Inflammatory macrophage treated with lipopolysaccharide for 1 hour (primary cell): ENCODE measurements around the gene ACAP2.
"Not testable (repeated sequence)": the region's sequence is repeated elsewhere in the genome, so short reads cannot be mapped to it uniquely, and the experiment has no call there.

Experiments
- DNase-seq, 2 donors: peaks; one replicate each; pipeline ENCODE4 v3.0.0-alpha.2; 2020 to 2022

The ACAP2 gene

DNA sequence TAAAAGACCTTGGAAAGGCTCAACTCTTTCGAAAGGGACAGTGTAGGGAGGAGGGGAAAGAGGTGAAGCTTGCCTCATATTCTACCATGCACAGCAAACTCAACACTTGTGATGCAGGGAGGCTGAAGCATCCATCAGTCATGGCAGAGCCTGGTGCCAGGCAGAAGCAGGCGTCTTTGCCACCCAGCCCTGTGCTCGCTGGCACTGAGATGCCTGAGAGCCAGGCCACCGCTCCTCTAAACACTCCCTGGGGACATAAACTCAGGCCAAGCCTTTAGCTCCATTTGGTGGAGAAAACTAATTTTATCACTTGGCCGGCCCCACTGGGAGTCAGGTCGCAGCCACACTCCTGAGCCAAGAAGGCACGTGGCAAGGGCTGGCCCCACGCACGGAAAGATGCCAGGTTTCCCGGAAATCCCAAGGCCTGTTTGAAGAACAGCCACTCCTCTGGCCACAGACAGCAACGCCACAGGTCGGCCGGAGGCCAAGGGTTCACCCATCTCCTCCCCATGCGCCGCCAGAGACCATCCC lies 202.6 kb downstream of the ACAP2 start:
- no peak for DNase-seq

DNA sequence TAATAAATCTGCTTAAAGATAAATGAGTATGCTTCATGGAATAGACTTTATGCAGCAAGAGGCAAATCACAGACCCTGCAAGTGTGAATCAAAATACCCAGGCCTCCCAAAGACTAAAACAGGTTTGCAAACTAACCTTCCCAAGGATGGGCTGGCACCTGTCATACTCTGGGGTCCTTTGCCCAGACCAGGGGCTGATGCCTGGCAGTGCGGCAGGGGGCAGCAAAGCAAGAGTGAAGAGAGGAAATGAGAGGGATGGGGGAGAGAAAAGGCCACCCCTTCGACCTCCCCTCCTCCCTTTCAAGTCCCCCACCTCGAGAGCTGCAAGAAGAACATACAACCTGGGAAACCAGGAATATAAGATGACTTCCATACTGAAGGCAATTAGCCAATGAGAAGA lies 203.7 kb downstream of the ACAP2 start:
- no peak for DNase-seq

DNA sequence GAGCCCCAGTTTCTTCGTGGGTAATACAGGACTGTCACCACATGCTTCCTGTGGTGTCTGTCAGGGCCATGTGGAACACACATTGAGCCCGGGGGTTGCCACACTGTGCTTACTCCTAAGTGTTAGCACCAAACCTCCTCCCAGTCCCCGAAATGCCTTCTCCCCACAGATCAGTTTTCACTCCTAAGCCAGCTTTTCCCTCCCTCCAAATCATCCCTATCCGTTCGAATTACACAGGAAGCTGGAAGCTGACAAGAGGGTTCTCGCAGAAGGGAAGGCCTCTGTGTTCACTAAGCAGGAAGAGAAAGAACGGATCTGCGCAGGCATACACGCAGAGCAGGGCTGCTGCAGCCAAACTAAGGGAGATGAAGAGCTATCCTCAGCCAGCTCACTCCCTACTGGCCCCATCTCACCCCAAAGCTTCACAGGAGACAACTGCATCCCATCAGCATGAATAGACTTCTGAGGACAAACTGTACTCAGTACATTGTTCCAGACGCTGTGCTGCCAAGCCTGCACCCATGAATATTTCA lies 204.2 kb downstream of the ACAP2 start:
- DNase-seq, result no peak

DNA sequence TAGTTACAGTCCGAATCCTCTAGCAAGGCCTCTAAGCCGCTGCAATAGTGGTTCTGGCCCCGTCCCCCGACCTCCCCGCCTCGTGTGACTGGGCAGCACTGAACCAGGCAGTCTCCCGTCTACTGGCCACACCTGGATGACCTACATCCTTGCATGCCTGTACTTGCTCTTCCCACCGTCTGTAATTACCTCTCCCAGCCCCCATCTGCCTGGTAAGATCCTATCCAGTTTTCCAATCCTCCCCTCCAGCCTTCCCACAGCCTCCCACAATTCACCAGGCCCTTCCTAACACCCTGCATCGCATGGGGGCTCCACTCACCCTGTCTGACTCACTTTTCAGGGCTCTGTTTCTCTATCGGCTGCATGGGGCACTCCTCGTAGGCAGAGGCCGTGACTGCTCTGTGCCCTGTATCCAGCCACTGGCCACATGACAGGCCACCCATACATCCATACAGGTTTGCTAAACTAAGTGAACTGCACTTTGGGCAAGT lies 204.7 kb downstream of the ACAP2 start:
- no peak for DNase-seq

DNA sequence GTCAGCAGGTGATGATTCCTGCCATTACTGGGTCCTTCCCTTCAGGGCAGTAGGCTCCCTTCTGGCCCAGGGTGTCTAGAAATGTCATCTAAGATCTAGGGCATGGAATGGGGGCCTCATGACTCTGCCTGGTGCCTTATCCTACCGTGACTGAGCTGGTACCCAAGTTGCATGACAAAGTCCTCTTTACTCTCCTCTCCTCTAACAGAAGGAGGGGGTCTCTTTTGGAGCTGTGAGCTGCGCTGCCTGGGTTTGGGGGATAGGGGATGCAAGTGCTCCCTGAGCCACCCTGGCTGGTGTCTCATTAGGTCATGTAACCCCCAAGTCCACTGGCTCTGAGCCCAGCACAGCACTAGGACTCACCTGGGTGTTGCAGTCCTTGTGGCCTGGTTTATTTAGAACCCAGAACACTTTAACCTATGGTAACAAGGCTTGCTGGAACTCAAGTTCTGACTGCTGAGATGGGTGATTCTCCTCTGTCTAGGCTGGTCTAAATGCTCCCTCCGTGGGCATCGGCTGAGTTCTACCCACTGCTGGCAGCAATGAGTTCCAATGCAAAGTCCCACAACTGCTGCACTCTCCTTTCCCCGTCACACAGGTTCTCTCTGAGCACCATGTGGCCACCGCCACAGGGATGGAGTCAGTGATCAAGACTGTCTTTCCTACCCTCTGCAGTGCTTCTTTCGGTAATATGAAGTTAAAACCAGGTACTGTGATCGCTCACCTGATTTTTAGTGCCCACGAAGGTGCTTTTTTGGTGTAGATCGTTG lies 205.8 kb downstream of the ACAP2 start:
- DNase-seq, result no peak

DNA sequence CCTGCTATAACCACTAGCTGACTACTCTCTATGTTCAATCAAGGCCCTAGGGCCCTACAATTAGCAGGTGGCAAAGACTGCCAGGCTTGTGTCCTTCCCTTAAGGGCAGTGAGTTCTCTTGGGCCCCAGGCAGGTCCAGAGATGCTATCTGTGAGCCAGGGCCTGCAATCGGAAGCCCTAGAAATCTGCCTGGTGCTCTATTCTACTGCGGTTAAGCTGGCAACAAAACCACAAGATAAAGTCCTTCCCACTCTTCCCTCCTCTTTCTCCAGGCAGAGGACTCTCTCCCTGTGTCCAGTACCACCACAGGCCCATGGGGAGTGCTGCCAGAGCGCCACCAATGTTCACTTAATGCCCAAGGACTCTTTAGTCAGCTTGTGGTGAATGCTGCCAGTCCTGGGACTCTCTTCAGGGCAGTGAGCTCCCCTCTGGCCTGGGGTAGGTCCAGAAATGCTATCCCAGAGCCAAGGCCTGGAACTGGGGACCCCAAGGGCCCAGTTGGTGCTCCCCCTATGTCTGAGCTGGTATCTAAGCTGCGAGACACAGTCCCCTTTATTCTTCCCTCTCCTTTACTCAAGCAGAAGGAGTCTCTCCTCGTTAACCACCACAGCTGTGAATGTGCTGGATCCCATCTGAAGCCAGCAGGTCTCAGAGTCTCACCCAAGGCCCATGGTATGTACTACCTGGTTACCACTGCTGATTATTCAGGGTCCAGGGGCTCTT lies 206.6 kb downstream of the ACAP2 start:
- DNase-seq, result no peak

DNA sequence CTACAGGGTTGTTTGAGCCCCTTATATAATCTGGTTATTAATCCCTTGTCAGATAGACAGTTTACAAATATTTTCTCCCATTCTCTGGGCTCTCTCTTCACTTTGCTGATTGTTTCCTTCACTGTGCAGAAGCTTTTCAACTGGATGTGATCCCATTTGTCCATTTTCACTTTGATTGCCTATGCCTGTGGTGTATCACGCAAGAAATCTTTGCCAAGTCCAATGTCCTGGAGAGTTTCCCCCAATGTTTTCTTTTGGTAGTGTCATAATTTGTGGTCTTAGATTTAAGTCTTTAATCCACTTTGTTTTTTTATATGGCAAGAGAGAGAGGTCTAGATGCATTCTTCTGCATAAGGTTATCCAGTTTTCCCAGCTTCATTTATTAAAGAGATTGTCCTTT lies 212.6 kb downstream of the ACAP2 start:
- DNase-seq, result no peak

DNA sequence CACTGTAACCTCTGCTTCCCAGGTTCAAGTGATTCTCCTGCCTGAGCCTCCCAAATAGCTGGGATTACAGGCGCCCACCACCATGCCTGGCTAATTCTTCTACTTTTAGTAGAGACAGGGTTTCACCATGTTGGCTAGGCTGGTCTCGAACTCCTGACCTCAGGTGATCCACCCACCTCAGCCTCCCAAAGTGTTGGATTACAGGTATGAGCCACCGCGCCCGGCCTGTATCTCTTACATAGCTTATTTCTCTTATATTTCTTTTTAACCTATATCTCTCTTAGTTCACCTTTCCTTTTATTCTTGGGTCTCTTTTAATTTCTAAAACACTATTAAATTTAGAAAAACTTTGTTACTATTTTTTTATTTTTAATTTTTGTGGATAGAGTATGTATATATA lies 213.9 kb downstream of the ACAP2 start:
- DNase-seq, result not testable (repeated sequence)

DNA sequence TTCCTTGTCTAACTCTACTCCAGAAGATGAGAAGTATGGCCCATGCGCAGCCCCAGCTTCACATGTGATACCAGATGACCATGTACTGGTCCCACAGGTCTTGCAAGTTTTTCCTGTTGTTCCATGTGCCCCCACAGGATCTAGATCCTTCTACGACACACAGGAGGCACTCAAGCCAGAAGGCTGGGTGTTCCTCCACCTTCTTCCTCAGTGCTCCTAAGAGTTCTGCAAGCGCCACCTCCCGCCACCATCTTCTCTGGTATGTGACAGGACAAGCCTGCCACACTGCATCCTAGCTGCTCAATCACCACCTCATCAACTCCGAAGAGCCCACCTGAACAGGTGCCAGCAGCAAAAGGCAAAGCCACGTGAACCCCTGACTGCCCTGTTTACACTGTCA lies 214.9 kb downstream of the ACAP2 start:
- DNase-seq, result no peak

DNA sequence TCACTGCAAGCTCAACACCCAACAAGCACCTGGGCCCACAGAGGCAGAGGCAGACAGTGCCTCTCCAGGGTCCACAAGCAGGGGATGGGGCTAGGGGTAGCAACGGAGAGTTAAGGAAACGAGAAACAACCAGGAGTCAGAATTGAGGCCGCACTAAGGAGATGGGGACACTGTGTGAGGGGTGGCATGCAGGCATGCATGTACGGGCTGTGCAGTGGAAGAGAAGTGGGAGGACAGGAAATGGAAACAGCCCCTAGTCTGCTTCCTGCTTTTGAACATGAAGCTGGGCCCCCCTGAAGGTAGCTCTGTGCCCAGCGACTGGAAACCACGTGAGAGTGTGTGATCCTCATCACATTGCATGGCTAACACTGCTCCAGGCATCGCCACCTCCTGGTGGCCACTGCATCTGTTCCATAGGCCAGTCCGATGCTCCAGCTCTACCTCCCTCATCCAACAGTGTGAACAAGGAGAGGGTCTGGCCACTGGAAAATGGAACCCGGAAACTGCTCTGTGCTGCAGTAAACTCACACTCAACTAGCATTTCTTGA lies 215.8 kb downstream of the ACAP2 start:
- DNase-seq, result no peak

DNA sequence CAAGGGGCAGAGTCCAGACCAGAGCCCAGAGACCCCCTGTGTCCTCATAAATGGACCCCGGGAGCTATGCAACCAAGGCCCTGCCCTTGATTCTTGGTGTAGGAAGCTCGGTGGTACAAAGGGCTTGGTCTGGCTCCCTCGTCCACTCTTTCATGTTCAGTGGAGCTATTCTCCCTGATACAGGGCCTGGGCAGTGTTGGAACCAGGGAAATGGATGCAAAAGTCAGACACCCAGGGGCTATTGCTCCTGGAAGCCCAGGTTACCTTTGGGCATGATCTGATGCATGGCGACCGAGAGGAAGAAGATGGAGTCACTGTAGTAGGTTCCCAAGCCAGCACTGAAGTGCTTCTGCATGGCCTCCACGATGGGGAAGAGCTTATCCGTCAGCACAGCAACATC lies 216.4 kb downstream of the ACAP2 start:
- DNase-seq, result no peak

DNA sequence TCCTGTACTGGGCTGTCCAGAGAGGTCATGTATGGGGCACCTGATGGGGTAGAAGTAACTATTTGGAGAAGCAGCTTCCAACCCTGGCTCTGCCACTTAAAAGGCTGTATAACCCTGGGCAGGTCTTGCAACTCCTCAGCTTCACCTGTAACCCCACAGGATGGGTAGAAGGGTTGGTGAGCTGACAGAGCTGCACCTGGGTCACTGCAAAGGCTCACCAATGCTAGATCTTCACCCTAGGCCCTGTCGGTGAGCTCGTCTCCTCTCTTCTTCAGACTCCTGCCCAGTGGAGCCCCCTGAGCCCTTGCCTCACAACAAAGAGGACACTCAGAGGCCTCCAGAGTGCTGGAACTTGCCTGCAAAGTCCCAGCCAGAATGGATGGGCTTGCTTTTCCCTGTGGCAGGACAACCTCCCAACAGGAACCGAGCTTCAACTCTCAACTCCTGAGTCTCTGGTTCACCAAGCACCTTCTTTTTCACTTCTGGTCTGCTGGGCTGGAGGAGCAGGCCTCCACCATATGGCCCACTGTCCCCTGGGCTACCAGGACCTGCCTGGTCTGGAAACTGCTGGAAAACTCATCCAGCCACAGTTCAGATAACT lies 217.7 kb downstream of the ACAP2 start:
- no peak for DNase-seq
